Measurements from ENCODE around the gene ZNF14.

- TF ChIP-seq CTCF (conservative IDR thresholded peaks at IDR 0.05 in 1 of 2, IDR thresholded peaks at IDR 0.05 in 1 of 2; ENCODE audit: extremely low read depth in 1 of 2, insufficient read depth in 1 of 2, low read depth in 1 of 2, low read length in 2 of 2) (no peak), EZH2 (IDR thresholded peaks at IDR 0.05; ENCODE audit: borderline replicate concordance, low read length) (no peak)
These were observed 11.7 kb upstream of the ZNF14 start for GRCh38 chr19:19744641-19745040.

All from mammary epithelial cell (primary cell).